CD4-positive, alpha-beta T cell treated with Interleukin-6 at 100 ng/mL for 8 hours (primary cell): Measurements from ENCODE around the gene TMEM175.

Experiments used
- DNase-seq: peaks from one replicate; pipeline ENCODE4 v3.0.0-alpha.2; 2020; ENCODE audit warnings: mixed read lengths, low spot score

The TMEM175 gene

GRCh38 chr4:1003271-1004070 is 71.2 kb downstream of the TMEM175 start:
- no peak for DNase-seq

DNA sequence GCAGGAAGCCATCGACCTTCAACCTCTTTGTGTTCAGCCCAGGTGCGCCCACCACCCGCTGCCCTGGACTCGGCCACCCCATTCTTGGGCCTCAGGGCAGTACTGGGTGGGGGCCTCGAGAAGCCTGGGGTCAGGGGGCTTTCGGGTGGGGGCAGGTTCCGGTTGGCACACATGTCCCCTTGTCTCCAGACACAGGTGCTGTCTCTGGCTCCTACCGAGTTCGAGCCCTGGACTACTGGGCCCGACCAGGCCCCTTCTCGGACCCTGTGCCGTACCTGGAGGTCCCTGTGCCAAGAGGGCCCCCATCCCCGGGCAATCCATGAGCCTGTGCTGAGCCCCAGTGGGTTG is 71.8 kb downstream of the TMEM175 start:
- DNase-seq, result no peak

GRCh38 chr4:1004557-1005485 is 72.6 kb downstream of the TMEM175 start:
- no peak for DNase-seq

- no peak for DNase-seq
Measured at GRCh38 chr4:1006856-1007255, 74.6 kb downstream of the TMEM175 start.
